Smooth muscle cell (in vitro differentiated cells): ENCODE data around the gene KAT6B. TPM values are rescaled to one million over a fixed set of nuclear protein-coding genes. Genes with fewer than 3 reads are reported as not detected.

Source experiments
- DNase-seq: peaks from one replicate; lab custom pipeline; 2025; ENCODE audit not compliant: unreplicated experiment; lab: John Stamatoyannopoulos, UW
- H2AFZ ChIP-seq: fragments of 200-600 bp; sonication (generic); 2 replicates; pipeline ENCODE4 v1.6.0; 2016; ENCODE audit warnings: antibody characterized with exemption, low read depth, mild to moderate bottlenecking
- H3F3A ChIP-seq: fragments of 200-600 bp; sonication (generic); 2 replicates; pipeline ENCODE4 v1.6.0; 2017; ENCODE audit warnings: antibody characterized with exemption, low read depth
- H3K27ac ChIP-seq: fragments of 200-600 bp; sonication (generic); 2 replicates; pipeline ENCODE4 v1.5.1; 2016; ENCODE audit warnings: low read depth, mild to moderate bottlenecking
- H3K27me3 ChIP-seq: fragments of 200-600 bp; sonication (generic); 2 replicates; pipeline ENCODE4 v1.6.1; 2016; ENCODE audit warnings: low read depth, mild to moderate bottlenecking
- H3K36me3 ChIP-seq: fragments of 200-600 bp; sonication (generic); 2 replicates; pipeline ENCODE4 v1.5.1; 2016; ENCODE audit warnings: low read depth
- H3K4me1 ChIP-seq: fragments of 200-600 bp; sonication (generic); 2 replicates; pipeline ENCODE4 v1.5.1; 2016; ENCODE audit warnings: low read depth
- H3K4me2 ChIP-seq: fragments of 200-600 bp; sonication (generic); 2 replicates; pipeline ENCODE4 v1.6.0; 2016; ENCODE audit warnings: mild to moderate bottlenecking
- H3K4me3 ChIP-seq: fragments of 200-600 bp; sonication (generic); 2 replicates; pipeline ENCODE4 v1.5.1; 2016; ENCODE audit warnings: mild to moderate bottlenecking
- H3K79me2 ChIP-seq: fragments of 200-600 bp; sonication (generic); 2 replicates; pipeline ENCODE4 v1.6.0; 2016; ENCODE audit warnings: low read depth, mild to moderate bottlenecking
- H3K9ac ChIP-seq: fragments of 200-600 bp; sonication (generic); 2 replicates; pipeline ENCODE4 v1.6.0; 2016; ENCODE audit warnings: low read depth
- H3K9me3 ChIP-seq: fragments of 200-600 bp; sonication (generic); replicated peaks from 2 replicates; pipeline ENCODE4 v1.5.1; 2016; ENCODE audit warnings: low read depth
- H4K20me1 ChIP-seq: fragments of 200-600 bp; sonication (generic); 2 replicates; pipeline ENCODE4 v1.6.0; 2016; ENCODE audit warnings: low read depth
- CTCF ChIP-seq: fragments of 200-600 bp; sonication (generic); IDR thresholded peaks from 2 replicates; pipeline ENCODE4 v1.5.1; 2017; ENCODE audit warnings: borderline replicate concordance, mild to moderate bottlenecking, antibody characterized with exemption; ENCODE audit not compliant: insufficient read depth, poor library complexity, severe bottlenecking
- WGBS: methylation state at CpG from one replicate; pipeline ENCODE4 v1.1.7; 2016; ENCODE audit warnings: low lambda C conversion rate; 5-methylcytosine and 5-hydroxymethylcytosine counted together
- polyA plus RNA-seq: library from polyadenylated mRNA; unstranded; fragments of >200 nt; fragmentation: Nextera tagmentation; extraction: Ambion mirVana; gene quantifications from 2 replicates; pipeline ENCODE4 v1.2.1, GENCODE V29; 2016
- total RNA-seq: library from RNA; depleted of rRNA; stranded (reverse); fragments of >200 nt; gene quantifications from 2 replicates; pipeline ENCODE4 v1.2.3, GENCODE V29; 2014

The KAT6B gene
- total and polyA plus RNA-seq, 2 experiments from 2014 or later = 9.0 to 19.8 TPM

GRCh38 chr10:74808501-74808900 is 17.9 kb upstream of the KAT6B start:
- Histone ChIP-seq H3K9me3 (no peaks in the 10 kb centered on the region), H3K79me2 (no peaks in the 10 kb centered on the region), H3K4me2 (no peak overlapping the region), H3K4me1 (no peaks in the 10 kb centered on the region), H4K20me1 (no peaks in the 10 kb centered on the region), H3K9ac (no peak overlapping the region), H3K27me3 (peaks cover 8% of the 10 kb centered on the region), H3K36me3 (no peaks in the 10 kb centered on the region), H3K27ac (no peak overlapping the region), H2AFZ (no peak overlapping the region), H3F3A (no peaks in the 10 kb centered on the region), H3K4me3 (no peak overlapping the region)
- DNase-seq = no peak
- TF ChIP-seq CTCF = no peak
- 90% methylated on average over 4 of the region's 4 CpGs for WGBS

- H3K9me3 ChIP-seq = no peaks in the 10 kb centered on the region
- no peak for DNase-seq
- H3K4me3 ChIP-seq = no peak overlapping the region
- H3K4me2 ChIP-seq = no peak overlapping the region
- H3K79me2 ChIP-seq = no peaks in the 10 kb centered on the region
- H4K20me1 ChIP-seq = no peaks in the 10 kb centered on the region
- no peaks in the 10 kb centered on the region for H3K4me1 ChIP-seq
- no peaks in the 10 kb centered on the region for H3F3A ChIP-seq
- no peak overlapping the region for H2AFZ ChIP-seq
- H3K27me3 ChIP-seq = peaks cover 10% of the 10 kb centered on the region
- no peaks in the 10 kb centered on the region for H3K36me3 ChIP-seq
- no peak overlapping the region for H3K9ac ChIP-seq
- no peak for TF ChIP-seq CTCF
- WGBS = 96% methylated on average over 2 of the region's 2 CpGs
- H3K27ac ChIP-seq = no peak overlapping the region
Measured at GRCh38 chr10:74810087-74810486, 16.3 kb upstream of the KAT6B start.

- Histone ChIP-seq H3K4me3 (peak overlapping the region; percentile 5), H3K27me3 (peaks cover 10% of the 10 kb centered on the region), H3K4me2 (peak overlapping the region; percentile 65), H2AFZ (peak overlapping the region; percentile 69), H3K36me3 (no peaks in the 10 kb centered on the region), H3K9ac (no peak overlapping the region), H3K27ac (no peak overlapping the region), H3K4me1 (no peaks in the 10 kb centered on the region), H4K20me1 (no peaks in the 10 kb centered on the region), H3F3A (no peaks in the 10 kb centered on the region), H3K79me2 (no peaks in the 10 kb centered on the region), H3K9me3 (no peaks in the 10 kb centered on the region)
- DNase-seq = no peak
- TF ChIP-seq CTCF = no peak
- 34% methylated on average over 39 of the region's 53 CpGs for WGBS
Measured at GRCh38 chr10:74813381-74814259, 12.8 kb upstream of the KAT6B start.

- H3K27ac ChIP-seq = no peak overlapping the region
- no peaks in the 10 kb centered on the region for H3F3A ChIP-seq
- no peak overlapping the region for H3K4me3 ChIP-seq
- H4K20me1 ChIP-seq = no peaks in the 10 kb centered on the region
- no peaks in the 10 kb centered on the region for H3K36me3 ChIP-seq
- H3K4me1 ChIP-seq = no peaks in the 10 kb centered on the region
- TF ChIP-seq CTCF = no peak
- no peaks in the 10 kb centered on the region for H3K9me3 ChIP-seq
- H2AFZ ChIP-seq = no peak overlapping the region
- peaks cover 10% of the 10 kb centered on the region for H3K27me3 ChIP-seq
- no peak for DNase-seq
- H3K4me2 ChIP-seq = no peak overlapping the region
- no peaks in the 10 kb centered on the region for H3K79me2 ChIP-seq
- no peak overlapping the region for H3K9ac ChIP-seq
Measured at GRCh38 chr10:74814797-74815196, 11.6 kb upstream of the KAT6B start.
